H9 (cell line): Measurements from ENCODE around the gene KRTAP1-1. TPM values are rescaled to one million over a fixed set of nuclear protein-coding genes. Genes with fewer than 3 reads are reported as not detected.

Source experiments
- DNase-seq: peaks from one replicate; pipeline ENCODE4 v3.0.0-alpha.2; 2017
- H2AFZ ChIP-seq: one replicate; pipeline ENCODE4 v1.6.1; 2013; ENCODE audit warnings: mild to moderate bottlenecking, low read length, control low read depth, moderate library complexity
- H2AK5ac ChIP-seq: 2 replicates; pipeline ENCODE4 v1.6.1; 2013; ENCODE audit warnings: low read length, control low read depth, mixed read lengths; ENCODE audit not compliant: insufficient read length
- H2BK120ac ChIP-seq: one replicate; pipeline ENCODE4 v1.6.1; 2013; ENCODE audit warnings: low read depth, mild to moderate bottlenecking, low read length, control low read depth, inconsistent platforms; ENCODE audit not compliant: poor library complexity, severe bottlenecking
- H2BK12ac ChIP-seq: 2 replicates; pipeline ENCODE4 v1.6.1; 2013; ENCODE audit warnings: low read length, control low read depth, mixed read lengths, low read depth; ENCODE audit not compliant: insufficient read length
- H2BK15ac ChIP-seq: 2 replicates; pipeline ENCODE4 v1.6.1; 2013; ENCODE audit warnings: low read depth, low read length, control low read depth
- H2BK20ac ChIP-seq: one replicate; pipeline ENCODE4 v1.6.1; 2013; ENCODE audit warnings: low read depth, mild to moderate bottlenecking, low read length, control low read depth, inconsistent platforms; ENCODE audit not compliant: poor library complexity, severe bottlenecking
- H2BK5ac ChIP-seq: 2 replicates; pipeline ENCODE4 v1.6.1; 2013; ENCODE audit warnings: low read length, control low read depth, mixed read lengths; ENCODE audit not compliant: insufficient read length
- H3K14ac ChIP-seq: 2 replicates; pipeline ENCODE4 v1.6.1; 2013; ENCODE audit warnings: low read length, control low read depth; ENCODE audit not compliant: insufficient read depth
- H3K18ac ChIP-seq: 2 replicates; pipeline ENCODE4 v1.6.1; 2013; ENCODE audit warnings: low read depth, mild to moderate bottlenecking, mixed read lengths, low read length, control low read depth; ENCODE audit not compliant: insufficient read length
- H3K23ac ChIP-seq: 2 replicates; pipeline ENCODE4 v1.6.1; 2013; ENCODE audit warnings: low read length, control low read depth, mixed read lengths, low read depth; ENCODE audit not compliant: insufficient read length
- H3K23me2 ChIP-seq: 2 replicates; pipeline ENCODE4 v1.6.1; 2013; ENCODE audit warnings: low read depth, mild to moderate bottlenecking, mixed read lengths, low read length, control low read depth; ENCODE audit not compliant: insufficient read length, poor library complexity, severe bottlenecking
- H3K27ac ChIP-seq: 2 replicates; pipeline ENCODE4 v1.5.1; 2013; ENCODE audit warnings: low read length, control low read depth, mixed read lengths, low read depth; ENCODE audit not compliant: insufficient read length
- H3K27me3 ChIP-seq: 2 replicates; pipeline ENCODE4 v1.6.1; 2013; ENCODE audit warnings: low read length, control low read depth, inconsistent platforms; ENCODE audit not compliant: insufficient read depth
- H3K4ac ChIP-seq: 2 replicates; pipeline ENCODE4 v1.6.1; 2013; ENCODE audit warnings: low read depth, mild to moderate bottlenecking, control low read depth, inconsistent platforms, low read length, moderate library complexity
- H3K4me1 ChIP-seq: 2 replicates; pipeline ENCODE4 v1.6.1; 2013; ENCODE audit warnings: low read length, control low read depth, inconsistent platforms; ENCODE audit not compliant: insufficient read depth
- H3K4me2 ChIP-seq: 2 replicates; pipeline ENCODE4 v1.6.1; 2013; ENCODE audit warnings: low read length, control low read depth, mixed read lengths; ENCODE audit not compliant: insufficient read length, insufficient read depth
- H3K56ac ChIP-seq: 2 replicates; pipeline ENCODE4 v1.6.1; 2013; ENCODE audit warnings: low read depth, mild to moderate bottlenecking, mixed read lengths, low read length, control low read depth; ENCODE audit not compliant: insufficient read length
- H3K79me1 ChIP-seq: 2 replicates; pipeline ENCODE4 v1.6.1; 2013; ENCODE audit warnings: low read depth, mild to moderate bottlenecking, moderate library complexity, low read length, control low read depth, inconsistent platforms; ENCODE audit not compliant: insufficient read depth, poor library complexity, severe bottlenecking
- H3K79me2 ChIP-seq: 2 replicates; pipeline ENCODE4 v1.6.1; 2013; ENCODE audit warnings: low read length, control low read depth, inconsistent platforms; ENCODE audit not compliant: insufficient read depth
- H3K9ac ChIP-seq: 2 replicates; pipeline ENCODE4 v1.6.1; 2013; ENCODE audit warnings: low read length, control low read depth, mixed read lengths; ENCODE audit not compliant: insufficient read length; ENCODE audit errors: extremely low read depth
- H3K9me3 ChIP-seq: one replicate; pipeline ENCODE4 v1.6.1; 2013; ENCODE audit warnings: low read depth, low read length, inconsistent platforms; ENCODE audit not compliant: control insufficient read depth
- H3T11ph ChIP-seq: one replicate; pipeline ENCODE4 v1.6.1; 2013; ENCODE audit warnings: mild to moderate bottlenecking, low read length, control low read depth, inconsistent platforms
- H4K20me1 ChIP-seq: one replicate; pipeline ENCODE4 v1.6.1; 2013; ENCODE audit not compliant: control insufficient read depth, insufficient read length, insufficient read depth
- H4K5ac ChIP-seq: 2 replicates; pipeline ENCODE4 v1.6.1; 2013; ENCODE audit warnings: low read depth, mild to moderate bottlenecking, mixed read lengths, low read length, control low read depth; ENCODE audit not compliant: insufficient read length
- H4K8ac ChIP-seq: replicated peaks from 2 replicates; pipeline ENCODE4 v1.6.1; 2013; ENCODE audit warnings: low read length, control low read depth, mixed read lengths, low read depth; ENCODE audit not compliant: insufficient read length
- H4K91ac ChIP-seq: 2 replicates; pipeline ENCODE4 v1.6.1; 2013; ENCODE audit warnings: low read depth, mild to moderate bottlenecking, moderate library complexity, mixed read lengths, low read length, control low read depth; ENCODE audit not compliant: insufficient read length
- H3K27ac Mint-ChIP-seq, 3 experiments: 2 replicates in 2 of 3; 3 replicates in 1 of 3; pipeline ENCODE4 v1.8.0; 2020 to 2021; ENCODE audit warnings: mixed read lengths in 3 of 3, mild to moderate bottlenecking in 1 of 3, moderate library complexity in 1 of 3
- H3K27me3 Mint-ChIP-seq: 2 replicates; pipeline ENCODE4 v1.8.0; 2021; ENCODE audit warnings: low read depth, mild to moderate bottlenecking, moderate library complexity, mixed read lengths
- H3K36me3 Mint-ChIP-seq, 3 experiments: 2 replicates in 2 of 3; 3 replicates in 1 of 3; pipeline ENCODE4 v1.8.0; 2020 to 2021; ENCODE audit warnings: low read depth in 3 of 3, mixed read lengths in 3 of 3; ENCODE audit not compliant: insufficient read depth in 1 of 3
- H3K4me1 Mint-ChIP-seq, 2 experiments: 2 replicates each; pipeline ENCODE4 v1.8.0; 2020; ENCODE audit warnings: mixed read lengths in 2 of 2
- H3K4me3 Mint-ChIP-seq, 2 experiments: 2 replicates in 1 of 2; 3 replicates in 1 of 2; pipeline ENCODE4 v1.8.0; 2020 to 2021; ENCODE audit warnings: mild to moderate bottlenecking in 2 of 2, mixed read lengths in 2 of 2, moderate library complexity in 1 of 2
- H3K9me3 Mint-ChIP-seq, 2 experiments: 2 replicates in 1 of 2; 3 replicates in 1 of 2; pipeline ENCODE4 v1.8.0; 2020; ENCODE audit warnings: mild to moderate bottlenecking in 2 of 2, mixed read lengths in 2 of 2, moderate library complexity in 1 of 2
- WGBS: extraction: QIAGEN DNeasy Blood & Tissue Kit; methylation state at CpG from one replicate; pipeline ENCODE4 v1.1.7; 2013; ENCODE audit warnings: missing lambda C conversion rate, low lambda C conversion rate, mixed read lengths; ENCODE audit not compliant: insufficient read length; ENCODE audit errors: extremely low coverage; 5-methylcytosine and 5-hydroxymethylcytosine counted together
- total RNA-seq: library from RNA; stranded (reverse); gene quantifications from 2 replicates; pipeline ENCODE4 v1.2.1, GENCODE V29; 2021
- TF ChIP-seq, protein P1 (sequence below): fragments of 200-600 bp; sonication (generic); conservative IDR thresholded peaks from 3 replicates; pipeline ENCODE4 v1.8.0; 2021; ENCODE audit warnings: antibody characterized with exemption, mild to moderate bottlenecking

KRTAP1-1 gene
- total RNA-seq, 1 experiment from 2014 or later: not detected

DNA sequence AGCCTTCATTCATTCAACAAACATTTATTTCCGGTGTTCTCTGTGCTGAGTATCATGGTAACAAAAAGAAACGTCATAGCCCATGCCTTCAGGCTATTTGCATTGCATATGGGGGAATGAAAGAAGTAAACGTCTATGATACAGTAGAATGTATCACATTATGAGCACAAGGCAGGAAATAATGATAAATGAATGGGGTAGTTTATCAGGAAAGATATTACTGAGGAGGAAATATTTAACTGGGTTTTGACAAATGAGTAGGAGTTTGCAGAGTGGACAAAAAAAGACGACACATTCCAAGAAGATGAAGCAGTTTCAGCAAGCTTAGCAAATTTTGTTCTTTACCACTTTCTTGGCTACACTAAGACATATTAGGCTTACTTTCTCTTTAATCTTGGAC, 41.4 kb upstream of the KRTAP1-1 start:
- H3K27ac Mint-ChIP-seq: no peak overlapping the region

More for the DNA sequence above, 41.4 kb upstream of the KRTAP1-1 start:
- H3K79me1 ChIP-seq: no peaks in the 10 kb centered on the region
- no peaks in the 10 kb centered on the region for H4K20me1 ChIP-seq
- H3K4me2 ChIP-seq: no peak overlapping the region
- H2AK5ac ChIP-seq: no peak overlapping the region
- H2BK5ac ChIP-seq: no peak overlapping the region
- Mint-ChIP-seq H3K4me3 (no peak overlapping the region), H3K9me3 (no peaks in the 10 kb centered on the region; a peak in 1 of 5 replicates), H3K36me3 (no peaks in the 10 kb centered on the region), H3K4me1 (peaks cover 9 to 12% of the 10 kb centered on the region in 2 experiments), H3K27me3 (no peaks in the 10 kb centered on the region; the same call in 1 of the 2 replicates)
- no peak overlapping the region for H4K91ac ChIP-seq
- H3K23me2 ChIP-seq: no peaks in the 10 kb centered on the region
- DNase-seq: no peak
- H3K56ac ChIP-seq: no peak overlapping the region
- H3K4ac ChIP-seq: no peak overlapping the region
- H2AFZ ChIP-seq: no peak overlapping the region
- no peaks in the 10 kb centered on the region for H3K27me3 ChIP-seq
- H3K14ac ChIP-seq: no peak overlapping the region
- H3K27ac ChIP-seq: no peak overlapping the region
- H4K8ac ChIP-seq: no peak overlapping the region
- no peak overlapping the region for H2BK120ac ChIP-seq
- H3K18ac ChIP-seq: no peak overlapping the region
- H3K79me2 ChIP-seq: no peaks in the 10 kb centered on the region
- no peaks in the 10 kb centered on the region for H3K4me1 ChIP-seq
- H4K5ac ChIP-seq: no peak overlapping the region
- H3K9ac ChIP-seq: no peak overlapping the region
- H3K9me3 ChIP-seq: no peaks in the 10 kb centered on the region
- no peak overlapping the region for H2BK15ac ChIP-seq
- TF ChIP-seq, protein P1, sequence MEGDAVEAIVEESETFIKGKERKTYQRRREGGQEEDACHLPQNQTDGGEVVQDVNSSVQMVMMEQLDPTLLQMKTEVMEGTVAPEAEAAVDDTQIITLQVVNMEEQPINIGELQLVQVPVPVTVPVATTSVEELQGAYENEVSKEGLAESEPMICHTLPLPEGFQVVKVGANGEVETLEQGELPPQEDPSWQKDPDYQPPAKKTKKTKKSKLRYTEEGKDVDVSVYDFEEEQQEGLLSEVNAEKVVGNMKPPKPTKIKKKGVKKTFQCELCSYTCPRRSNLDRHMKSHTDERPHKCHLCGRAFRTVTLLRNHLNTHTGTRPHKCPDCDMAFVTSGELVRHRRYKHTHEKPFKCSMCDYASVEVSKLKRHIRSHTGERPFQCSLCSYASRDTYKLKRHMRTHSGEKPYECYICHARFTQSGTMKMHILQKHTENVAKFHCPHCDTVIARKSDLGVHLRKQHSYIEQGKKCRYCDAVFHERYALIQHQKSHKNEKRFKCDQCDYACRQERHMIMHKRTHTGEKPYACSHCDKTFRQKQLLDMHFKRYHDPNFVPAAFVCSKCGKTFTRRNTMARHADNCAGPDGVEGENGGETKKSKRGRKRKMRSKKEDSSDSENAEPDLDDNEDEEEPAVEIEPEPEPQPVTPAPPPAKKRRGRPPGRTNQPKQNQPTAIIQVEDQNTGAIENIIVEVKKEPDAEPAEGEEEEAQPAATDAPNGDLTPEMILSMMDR: no peak
- WGBS: no CpG with 5 or more reads among the region's 4 CpGs
- H3T11ph ChIP-seq: no peak overlapping the region
- no peak overlapping the region for H2BK20ac ChIP-seq
- no peak overlapping the region for H3K23ac ChIP-seq
- H2BK12ac ChIP-seq: no peak overlapping the region
